ENCODE measurements around the gene DENND6B. TPM values are rescaled to one million over a fixed set of nuclear protein-coding genes. Genes with fewer than 3 reads are reported as not detected.

The DENND6B gene
- total RNA-seq, 1 experiment from 2014 or later: 2.5 TPM

DNA sequence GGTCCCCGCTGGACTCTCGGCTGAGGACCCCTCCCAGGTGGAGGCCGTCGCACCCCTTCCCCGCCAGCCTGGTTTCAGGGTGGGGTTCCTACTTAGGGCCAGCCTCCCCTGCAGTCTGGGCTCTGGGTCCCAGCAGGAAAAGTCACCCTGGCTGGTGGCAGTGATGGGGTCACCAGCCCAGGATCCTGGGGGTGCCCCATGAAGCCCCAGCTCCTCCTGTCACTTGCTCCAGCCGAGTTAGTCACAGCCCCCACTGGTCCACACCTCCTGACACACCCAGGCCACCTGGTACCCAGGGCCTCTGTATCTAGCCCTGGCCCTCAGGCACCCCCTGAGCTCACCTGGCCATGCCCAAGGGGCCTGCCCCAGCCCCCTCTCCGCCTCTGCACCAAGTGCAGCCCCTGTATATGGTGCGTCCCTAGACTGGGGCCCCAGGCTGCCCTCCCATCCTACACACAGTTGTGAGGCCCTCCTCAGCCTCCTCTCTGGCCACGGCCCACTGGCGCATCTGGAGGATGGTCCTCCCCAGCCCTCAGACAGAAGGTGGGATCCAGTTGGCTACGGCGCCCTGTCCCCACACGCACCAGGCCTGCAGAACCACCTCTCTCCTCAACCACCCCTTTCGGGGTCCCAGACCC lies 26.1 kb downstream of the DENND6B start:
- no peak for ATAC-seq
- peak; percentile 21; the same call in 1 of the 2 replicates for TF ChIP-seq SP1 (CRISPR knock-in tag; conservative IDR thresholded peaks at IDR 0.05)
- TF ChIP-seq RORB (CRISPR knock-in tag; IDR thresholded peaks at IDR 0.05): no peak
- no peak overlapping the region for H3K27ac Mint-ChIP-seq
- ChIA-PET CTCF (interaction anchor here (1.0 to 2.6 kb wide), 8 partner anchors 8 to 270 kb away, joined by 3 to 18 read pairs (median 4); partner anchors contain the start of genes DENND6B and HDAC10), POLR2A (no interaction called here)
- no peaks in the 10 kb centered on the region for H3K9me3 Mint-ChIP-seq
- peak overlapping the region; percentile 40 for H3K4me3 Mint-ChIP-seq
- DNase-seq (ENCODE audit: low spot score): no peak
- no peaks in the 10 kb centered on the region for H3K27me3 Mint-ChIP-seq (ENCODE audit: low read depth)
- peaks cover 31% of the 10 kb centered on the region for H3K4me1 Mint-ChIP-seq
- H3K36me3 Mint-ChIP-seq: no peaks in the 10 kb centered on the region

GRCh38 chr22:50299785-50300619 lies 26.8 kb downstream of the DENND6B start:
- Mint-ChIP-seq H3K27me3 (ENCODE audit: low read depth) (no peaks in the 10 kb centered on the region), H3K4me3 (peak overlapping the region; percentile 43; the same call in 1 of the 2 replicates), H3K9me3 (no peaks in the 10 kb centered on the region), H3K36me3 (no peaks in the 10 kb centered on the region), H3K27ac (no peak overlapping the region), H3K4me1 (peaks cover 30% of the 10 kb centered on the region)
- ChIA-PET POLR2A (no interaction called here), CTCF (interaction anchor here (0.5 to 2.6 kb wide), 11 partner anchors 9 to 269 kb away, joined by 3 to 18 read pairs (median 4); partner anchors contain the start of genes DENND6B and HDAC10)
- ATAC-seq (peak; percentile 82), DNase-seq (ENCODE audit: low spot score) (peak; percentile 85)
- no peak for TF ChIP-seq STAT6 (CRISPR knock-in tag; conservative IDR thresholded peaks at IDR 0.05; ENCODE audit: low read depth)
- TF ChIP-seq TCF7 (CRISPR knock-in tag; IDR thresholded peaks at IDR 0.05; ENCODE audit: low read depth): 0 out of 2 replicates have a peak, but pooled peaks have one; percentile 41
- peak; percentile 34; the same call in 1 of the 2 replicates for TF ChIP-seq TEAD1 (CRISPR knock-in tag; IDR thresholded peaks at IDR 0.05)
- TF ChIP-seq SP1 (CRISPR knock-in tag; conservative IDR thresholded peaks at IDR 0.05): peak; percentile 55
- no peak for TF ChIP-seq ZNF138 (CRISPR knock-in tag; conservative IDR thresholded peaks at IDR 0.05)
- 0 out of 2 replicates have a peak, but pooled peaks have one; percentile 17 for TF ChIP-seq ZBTB21 (CRISPR knock-in tag; IDR thresholded peaks at IDR 0.05; ENCODE audit: borderline replicate concordance)
- TF ChIP-seq, protein P1, sequence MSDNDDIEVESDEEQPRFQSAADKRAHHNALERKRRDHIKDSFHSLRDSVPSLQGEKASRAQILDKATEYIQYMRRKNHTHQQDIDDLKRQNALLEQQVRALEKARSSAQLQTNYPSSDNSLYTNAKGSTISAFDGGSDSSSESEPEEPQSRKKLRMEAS (CRISPR knock-in tag; IDR thresholded peaks at IDR 0.05): peak; percentile 85
- TF ChIP-seq ATF3 (CRISPR knock-in tag; conservative IDR thresholded peaks at IDR 0.05): no peak
- no peak for TF ChIP-seq GTF2I (CRISPR knock-in tag; conservative IDR thresholded peaks at IDR 0.05)
- TF ChIP-seq NFATC4 (CRISPR knock-in tag; IDR thresholded peaks at IDR 0.05): no peak
- TF ChIP-seq ELF4 (CRISPR knock-in tag; IDR thresholded peaks at IDR 0.05; ENCODE audit: low read depth): 0 out of 2 replicates have a peak, but pooled peaks have one; percentile 52
- no peak for TF ChIP-seq GRHL2 (CRISPR knock-in tag; IDR thresholded peaks at IDR 0.05; ENCODE audit: insufficient replicate concordance, severe bottlenecking)
- peak; percentile 85 for TF ChIP-seq FOXP4 (CRISPR knock-in tag; IDR thresholded peaks at IDR 0.05)
- TF ChIP-seq ZNF219 (CRISPR knock-in tag; IDR thresholded peaks at IDR 0.05; ENCODE audit: borderline replicate concordance): peak; percentile 13; the same call in 1 of the 2 replicates
- peak; percentile 37; the same call in 1 of the 2 replicates for TF ChIP-seq FOXK1 (CRISPR knock-in tag; IDR thresholded peaks at IDR 0.05)
- no peak for TF ChIP-seq ZNF532 (CRISPR knock-in tag; IDR thresholded peaks at IDR 0.05; ENCODE audit: borderline replicate concordance)
- peak; percentile 74; the same call in 1 of the 2 replicates for TF ChIP-seq RELA (CRISPR knock-in tag; IDR thresholded peaks at IDR 0.05; ENCODE audit: borderline replicate concordance)
- TF ChIP-seq NFE2L1 (CRISPR knock-in tag; IDR thresholded peaks at IDR 0.05): no peak
- no peak for TF ChIP-seq MXD4 (CRISPR knock-in tag; IDR thresholded peaks at IDR 0.05; ENCODE audit: borderline replicate concordance)
- TF ChIP-seq JUN (CRISPR knock-in tag; IDR thresholded peaks at IDR 0.05): no peak; the same call in 1 of the 2 replicates
- TF ChIP-seq, protein P2, sequence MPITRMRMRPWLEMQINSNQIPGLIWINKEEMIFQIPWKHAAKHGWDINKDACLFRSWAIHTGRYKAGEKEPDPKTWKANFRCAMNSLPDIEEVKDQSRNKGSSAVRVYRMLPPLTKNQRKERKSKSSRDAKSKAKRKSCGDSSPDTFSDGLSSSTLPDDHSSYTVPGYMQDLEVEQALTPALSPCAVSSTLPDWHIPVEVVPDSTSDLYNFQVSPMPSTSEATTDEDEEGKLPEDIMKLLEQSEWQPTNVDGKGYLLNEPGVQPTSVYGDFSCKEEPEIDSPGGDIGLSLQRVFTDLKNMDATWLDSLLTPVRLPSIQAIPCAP (CRISPR knock-in tag; IDR thresholded peaks at IDR 0.05): 0 out of 2 replicates have a peak, but pooled peaks have one; percentile 30

All from WTC11 (cell line).